H4 (cell line): Measurements from ENCODE around the gene TSPAN9. TPM values are rescaled to one million over a fixed set of nuclear protein-coding genes. Genes with fewer than 3 reads are reported as not detected.

Source experiments
- DNase-seq: peaks from one replicate; pipeline ENCODE4 v3.0.0-alpha.2; 2015; ENCODE audit warnings: low spot score
- total RNA-seq: library from RNA; depleted of rRNA; stranded (reverse); fragments of >200 nt; shearing (Covaris generic); gene quantifications from 2 replicates; pipeline ENCODE4 v1.2.3, GENCODE V29; 2014

Gene TSPAN9
- total RNA-seq, 1 experiment from 2014 or later, result 12.7 TPM

DNA sequence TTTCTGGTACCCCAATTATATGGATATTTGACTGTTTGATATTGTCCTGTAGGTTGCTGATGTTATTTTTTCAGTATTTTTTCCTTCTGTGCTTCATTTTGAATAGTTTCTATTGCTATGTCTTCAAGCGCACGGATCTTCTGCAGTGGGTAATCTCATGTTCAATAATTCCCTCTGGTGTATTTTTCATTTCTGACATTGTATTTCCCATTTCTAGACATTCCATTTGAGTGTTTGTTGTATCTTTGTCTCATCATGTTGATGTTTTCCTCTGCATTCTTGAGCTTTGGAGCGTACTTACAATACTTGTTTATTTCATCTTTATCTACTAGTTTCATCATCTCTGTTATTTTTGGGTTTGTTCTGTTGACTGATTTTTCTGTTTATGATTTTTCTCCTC is 22.0 kb downstream of the TSPAN9 start:
- DNase-seq, result no peak

DNA sequence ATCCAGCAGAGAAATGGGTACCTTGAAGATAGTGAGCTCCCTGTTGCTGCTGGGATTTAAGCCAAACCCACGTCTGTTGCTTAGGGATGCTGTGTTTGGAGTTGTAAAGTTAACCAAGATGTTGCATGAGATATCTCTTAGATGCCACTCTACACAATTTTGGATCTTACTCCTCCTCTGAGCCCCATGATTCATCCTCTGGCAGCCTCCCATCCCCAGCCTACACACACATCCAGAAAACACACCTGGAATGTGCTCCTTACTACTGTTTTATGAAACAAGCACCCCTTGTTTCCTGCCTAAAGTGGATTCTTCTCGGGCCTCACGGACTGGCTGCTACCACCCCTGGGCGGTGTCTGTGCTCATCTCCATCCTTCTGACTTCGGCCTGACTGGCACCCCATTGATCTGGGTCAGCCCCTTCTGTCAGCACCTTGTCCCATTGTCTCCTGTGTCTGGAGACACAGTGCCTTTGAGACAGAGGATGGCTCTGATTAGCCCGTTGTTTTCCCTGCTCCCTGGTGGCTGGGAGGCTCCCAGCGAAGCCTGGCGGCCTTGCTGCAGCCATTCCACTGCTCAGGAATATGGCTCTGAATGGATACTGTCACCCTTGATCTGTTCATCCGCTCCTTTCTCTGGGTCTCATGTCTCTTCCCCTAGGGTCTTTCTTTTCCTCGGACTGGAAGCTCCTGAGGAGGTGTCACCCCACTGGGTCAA is 24.3 kb downstream of the TSPAN9 start:
- no peak for DNase-seq

GRCh38 chr12:3102771-3103410 is 25.7 kb downstream of the TSPAN9 start:
- no peak for DNase-seq

GRCh38 chr12:3103806-3104205 is 26.6 kb downstream of the TSPAN9 start:
- DNase-seq, result no peak

GRCh38 chr12:3105690-3106479 is 28.7 kb downstream of the TSPAN9 start:
- DNase-seq, result no peak

- DNase-seq, result no peak
These were observed 29.4 kb downstream of the TSPAN9 start for GRCh38 chr12:3106579-3106978.

DNA sequence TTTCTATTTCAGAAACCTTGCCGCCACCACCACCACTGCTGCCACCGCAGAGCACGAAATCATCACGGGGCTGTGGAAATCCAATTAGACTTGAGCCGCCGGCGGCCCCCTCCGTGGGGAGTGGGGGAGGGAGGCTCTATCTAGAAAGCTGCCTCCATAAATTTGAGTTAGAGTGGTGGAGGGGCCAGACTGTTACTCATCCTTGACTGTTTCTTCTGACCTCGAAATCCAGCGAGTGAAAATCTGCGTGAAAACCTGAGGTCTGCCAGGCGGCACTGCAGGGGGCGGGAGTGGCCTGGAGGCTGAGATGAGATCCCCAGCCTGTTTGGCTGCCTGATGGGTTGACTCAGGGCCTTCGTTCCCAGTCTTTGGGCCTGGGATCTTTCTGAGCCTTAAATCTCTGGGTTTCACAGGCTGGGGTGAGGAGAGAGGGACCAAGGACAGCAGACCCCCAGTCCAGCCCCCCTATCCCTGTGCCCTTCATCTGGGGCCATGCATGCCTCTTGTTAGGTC is 29.9 kb downstream of the TSPAN9 start:
- no peak for DNase-seq

DNA sequence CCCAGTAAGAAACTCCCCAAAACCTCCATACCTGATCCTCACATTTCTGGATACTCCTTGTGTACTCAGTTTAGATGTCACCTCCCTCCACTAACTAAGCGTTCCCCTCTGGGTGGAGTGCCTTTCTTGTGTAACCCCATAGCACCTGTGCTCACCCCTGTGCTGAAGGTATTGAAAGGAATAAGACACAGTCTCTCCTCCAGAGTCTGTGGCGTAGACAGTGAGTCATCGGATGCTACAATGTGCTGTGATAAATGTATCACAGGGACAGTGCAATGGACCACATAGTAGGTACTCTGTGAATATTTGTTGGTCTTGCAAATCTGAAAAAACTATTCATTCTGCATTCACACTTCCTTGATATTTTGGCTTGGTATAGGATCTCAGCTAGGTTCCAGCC is 30.8 kb downstream of the TSPAN9 start:
- no peak for DNase-seq

DNA sequence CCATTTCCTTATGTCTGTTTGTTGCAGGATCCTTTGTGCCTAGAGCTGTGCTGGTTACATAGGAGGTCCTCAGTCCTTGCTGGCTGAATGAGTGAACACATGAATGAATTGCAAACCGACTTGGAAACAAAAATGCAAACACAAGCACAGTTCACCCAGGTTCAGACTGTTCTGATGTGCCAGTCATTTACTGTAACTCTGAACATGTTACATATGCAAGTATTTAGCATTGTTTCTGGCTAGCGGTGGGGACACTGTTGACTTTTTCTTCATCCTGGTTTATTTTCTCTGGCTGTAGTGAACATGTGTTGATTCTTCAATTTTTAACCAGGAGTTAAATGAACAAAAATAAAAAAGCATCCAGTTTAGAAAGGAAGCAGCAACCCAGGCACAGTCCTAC is 33.4 kb downstream of the TSPAN9 start:
- no peak for DNase-seq

GRCh38 chr12:3113671-3114325 is 36.6 kb downstream of the TSPAN9 start:
- DNase-seq, result no peak

- no peak for DNase-seq
These were observed 37.5 kb downstream of the TSPAN9 start for GRCh38 chr12:3114671-3115070.

- DNase-seq, result no peak
These were observed 37.9 kb downstream of the TSPAN9 start for GRCh38 chr12:3115078-3115477.

- DNase-seq, result no peak
These were observed 39.1 kb downstream of the TSPAN9 start for GRCh38 chr12:3116106-3116844.

DNA sequence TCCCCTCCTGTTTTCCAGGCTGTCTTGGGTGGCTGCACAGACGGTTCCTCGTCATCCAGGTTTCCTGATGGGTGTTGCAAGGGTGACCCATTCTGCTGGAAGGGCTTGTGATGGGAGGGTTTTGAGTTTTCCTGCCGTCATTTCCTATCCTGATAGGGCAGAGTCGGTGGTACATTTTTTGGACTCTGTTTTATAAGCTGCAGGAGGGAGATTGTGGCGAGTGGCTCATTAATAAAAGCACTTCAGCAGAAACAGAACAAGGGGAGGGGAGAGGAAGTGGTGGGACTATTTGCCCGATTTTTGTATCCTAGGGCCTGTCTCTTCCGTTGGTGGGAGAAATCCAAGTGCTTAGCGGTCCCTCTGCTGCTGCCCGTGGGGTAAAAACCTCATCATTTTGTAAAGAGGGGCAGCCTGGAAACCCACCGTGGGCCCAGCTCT is 40.0 kb downstream of the TSPAN9 start:
- DNase-seq, result peak; percentile 76

GRCh38 chr12:3117591-3118015 is 40.4 kb downstream of the TSPAN9 start:
- DNase-seq, result peak; percentile 87

DNA sequence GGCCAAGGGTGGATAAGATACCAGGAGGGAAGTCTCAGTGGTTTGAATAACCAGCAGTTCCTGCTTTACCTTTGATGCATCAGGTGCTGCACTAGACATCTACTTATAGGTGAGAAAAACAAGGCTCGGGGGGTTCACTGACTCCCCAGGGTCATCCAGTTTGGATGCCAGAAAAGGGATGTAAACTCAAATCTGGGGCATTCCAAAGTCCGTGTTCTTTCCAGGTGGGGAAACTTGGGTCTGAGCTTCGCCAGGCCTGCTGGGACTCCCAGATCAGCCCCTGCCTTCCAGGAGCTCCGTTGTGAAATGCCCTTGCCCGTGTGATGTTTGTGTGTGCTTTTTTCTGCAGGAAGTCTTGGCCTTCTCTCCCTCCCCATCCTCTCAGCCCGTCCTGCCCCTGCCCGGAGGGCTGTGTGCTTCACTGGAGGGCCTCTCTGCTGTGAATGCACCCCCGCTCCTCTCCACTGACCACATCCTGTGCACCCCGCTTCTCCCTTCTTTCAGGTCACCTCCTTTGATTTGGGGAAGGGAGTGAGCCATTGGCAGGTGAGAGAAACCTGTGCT is 42.1 kb downstream of the TSPAN9 start:
- no peak for DNase-seq

- no peak for DNase-seq
These were observed 42.8 kb downstream of the TSPAN9 start for GRCh38 chr12:3119756-3120601.

- DNase-seq, result no peak
These were observed 43.5 kb downstream of the TSPAN9 start for GRCh38 chr12:3120701-3121100.

- no peak for DNase-seq
These were observed 45.9 kb downstream of the TSPAN9 start for GRCh38 chr12:3122841-3123678.
